K562 (cell line): ENCODE data around the gene SMYD2.

Source experiments
- EP300 ChIP-seq: IDR thresholded peaks from 2 replicates; pipeline ENCODE4 v1.6.1; 2012; ENCODE audit warnings: low read length, improper control_type of control experiment
- FIP1L1 ChIP-seq: fragments of 200-400 bp; formaldehyde crosslinking; IDR thresholded peaks from 2 replicates; pipeline ENCODE4 v1.6.1; 2018; ENCODE audit warnings: mild to moderate bottlenecking, low read depth, low read length; ENCODE audit not compliant: poor library complexity, severe bottlenecking
- FOSL1 ChIP-seq: fragments of 200-800 bp; sonication (Bioruptor generic); conservative IDR thresholded peaks from 2 replicates; pipeline ENCODE4 v1.6.1; 2016; ENCODE audit warnings: missing genetic modification characterization, missing compliant biosample characterization
- TAF1 ChIP-seq: IDR thresholded peaks from 2 replicates; pipeline ENCODE4 v1.6.1; 2011; ENCODE audit warnings: mild to moderate bottlenecking, low read length, moderate library complexity; ENCODE audit not compliant: insufficient read depth, control insufficient read depth, severe bottlenecking; ENCODE audit errors: extremely low read depth

DNA sequence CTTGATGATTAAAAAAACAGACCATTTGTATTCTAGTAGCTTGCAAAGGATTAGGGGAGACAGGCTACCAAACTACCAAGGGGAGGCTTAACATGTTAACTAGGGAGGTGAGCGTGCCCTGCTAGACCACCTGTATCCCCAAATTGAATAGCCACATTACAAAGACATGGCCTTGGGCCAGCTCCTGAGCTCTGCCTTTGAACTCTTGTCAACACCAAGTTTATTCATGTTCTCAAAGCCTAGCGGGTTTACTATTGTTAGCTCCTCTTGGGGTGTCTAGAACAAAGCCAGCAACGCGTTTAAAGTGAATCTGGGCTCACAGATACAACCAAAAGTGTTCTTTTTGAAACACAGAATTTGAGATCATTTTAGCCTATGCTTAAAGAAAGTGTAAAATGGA, 36.3 kb downstream of the SMYD2 start:
- TF ChIP-seq FOSL1: no peak
- no peak for TF ChIP-seq EP300
- no peak for TF ChIP-seq TAF1
- TF ChIP-seq FIP1L1: no peak
